WI38 (cell line): ENCODE results near the gene CSTPP1.

Experiments used
- H3K4me3 ChIP-seq: 2 replicates; pipeline ENCODE4 v1.5.1; 2011; ENCODE audit warnings: low read depth, mild to moderate bottlenecking, control low read depth, low read length
- TF ChIP-seq, protein P1 (sequence below): IDR thresholded peaks from 2 replicates; pipeline ENCODE4 v1.5.1; 2012; ENCODE audit warnings: low read depth, mild to moderate bottlenecking, control low read depth, low read length

Gene CSTPP1

DNA sequence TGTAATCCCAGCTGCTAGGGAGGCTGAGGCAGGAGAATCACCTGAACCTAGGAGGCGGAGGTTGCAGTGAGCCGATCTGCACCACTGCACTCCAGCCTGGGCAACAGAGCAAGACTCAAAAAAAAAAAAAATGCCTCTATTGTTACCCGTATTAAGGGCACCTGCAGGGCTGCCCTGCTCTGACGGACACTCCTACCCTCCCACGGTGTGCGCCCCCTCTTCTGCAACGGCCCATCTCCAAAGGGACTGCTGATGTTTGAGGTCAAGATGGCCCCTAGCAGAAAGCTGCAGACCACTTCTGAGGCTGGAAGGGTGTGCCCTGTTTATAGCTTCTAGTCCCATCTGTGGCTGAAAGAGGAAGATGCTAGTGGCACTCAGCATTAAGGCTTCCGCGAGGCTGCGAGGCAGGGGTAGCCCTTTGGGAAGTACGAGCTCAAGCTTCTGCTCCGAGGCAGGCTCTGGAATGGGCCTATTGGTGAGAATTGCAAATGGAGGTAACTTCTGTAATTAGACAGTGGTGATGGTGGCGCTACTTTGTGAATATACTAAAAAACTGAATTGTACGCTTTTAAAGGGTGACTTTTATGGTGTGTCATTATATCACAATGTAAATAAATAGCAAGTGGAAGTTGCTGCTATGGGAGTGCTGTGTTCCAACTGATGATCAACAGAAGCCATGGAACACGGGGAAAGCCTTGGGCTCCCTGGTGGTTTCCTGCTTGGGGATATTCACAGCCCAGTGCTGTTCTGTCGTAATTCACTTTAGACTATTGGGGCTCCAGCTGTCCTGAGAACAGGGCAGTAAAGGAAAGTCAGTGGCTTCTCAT is 215.8 kb downstream of the CSTPP1 start:
- TF ChIP-seq, protein P1, sequence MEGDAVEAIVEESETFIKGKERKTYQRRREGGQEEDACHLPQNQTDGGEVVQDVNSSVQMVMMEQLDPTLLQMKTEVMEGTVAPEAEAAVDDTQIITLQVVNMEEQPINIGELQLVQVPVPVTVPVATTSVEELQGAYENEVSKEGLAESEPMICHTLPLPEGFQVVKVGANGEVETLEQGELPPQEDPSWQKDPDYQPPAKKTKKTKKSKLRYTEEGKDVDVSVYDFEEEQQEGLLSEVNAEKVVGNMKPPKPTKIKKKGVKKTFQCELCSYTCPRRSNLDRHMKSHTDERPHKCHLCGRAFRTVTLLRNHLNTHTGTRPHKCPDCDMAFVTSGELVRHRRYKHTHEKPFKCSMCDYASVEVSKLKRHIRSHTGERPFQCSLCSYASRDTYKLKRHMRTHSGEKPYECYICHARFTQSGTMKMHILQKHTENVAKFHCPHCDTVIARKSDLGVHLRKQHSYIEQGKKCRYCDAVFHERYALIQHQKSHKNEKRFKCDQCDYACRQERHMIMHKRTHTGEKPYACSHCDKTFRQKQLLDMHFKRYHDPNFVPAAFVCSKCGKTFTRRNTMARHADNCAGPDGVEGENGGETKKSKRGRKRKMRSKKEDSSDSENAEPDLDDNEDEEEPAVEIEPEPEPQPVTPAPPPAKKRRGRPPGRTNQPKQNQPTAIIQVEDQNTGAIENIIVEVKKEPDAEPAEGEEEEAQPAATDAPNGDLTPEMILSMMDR: no peak
- H3K4me3 ChIP-seq: no peak overlapping the region

DNA sequence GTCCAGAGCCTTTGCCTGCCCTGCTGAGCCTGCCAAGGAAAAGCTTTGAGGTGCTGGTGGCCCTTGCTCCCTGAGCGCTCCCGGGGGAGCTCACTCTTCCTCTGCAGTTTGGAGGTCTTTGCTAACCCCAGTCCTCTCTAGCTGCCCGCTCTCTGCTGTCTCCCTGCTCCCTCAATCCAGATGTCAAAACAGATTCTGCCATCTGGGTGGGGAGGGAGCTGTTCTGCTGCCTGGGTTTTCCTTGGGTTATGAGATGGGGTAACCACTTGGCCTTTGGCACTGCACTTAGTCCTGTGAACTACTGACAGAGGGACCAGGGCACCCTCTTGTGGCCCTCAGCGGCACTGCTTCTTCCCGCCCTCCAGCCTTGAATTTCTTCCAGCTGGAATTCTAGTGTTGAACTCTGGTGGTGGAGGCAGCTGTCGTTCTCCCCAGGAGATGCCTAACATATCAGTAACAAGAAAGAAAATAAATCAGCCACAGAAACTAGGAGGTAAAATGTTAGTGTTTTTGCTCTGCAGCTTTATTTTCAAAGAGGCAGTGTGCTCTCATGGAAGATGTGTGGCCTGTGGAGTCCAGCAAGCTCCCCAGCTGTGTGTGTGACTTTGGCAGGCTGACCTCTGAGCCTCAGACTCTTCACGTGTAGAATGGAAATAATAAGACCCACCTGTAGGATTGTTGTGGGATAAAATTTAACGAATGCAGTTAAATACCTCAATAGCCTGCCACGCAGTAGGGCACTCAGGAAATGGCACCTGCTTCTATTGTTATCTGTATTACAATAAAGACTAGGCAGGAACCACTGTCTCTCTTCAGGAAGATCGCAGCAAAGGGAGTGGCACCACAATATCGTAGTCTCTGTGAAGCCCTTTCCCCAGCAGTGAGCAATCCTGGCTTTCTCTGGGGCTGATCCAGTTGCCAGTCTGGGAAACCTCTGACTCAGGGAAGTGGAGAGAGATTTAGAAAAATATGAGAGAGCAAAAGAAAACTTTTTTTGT is 216.7 kb downstream of the CSTPP1 start:
- TF ChIP-seq, protein P1: peak; percentile 99
- no peak overlapping the region for H3K4me3 ChIP-seq

DNA sequence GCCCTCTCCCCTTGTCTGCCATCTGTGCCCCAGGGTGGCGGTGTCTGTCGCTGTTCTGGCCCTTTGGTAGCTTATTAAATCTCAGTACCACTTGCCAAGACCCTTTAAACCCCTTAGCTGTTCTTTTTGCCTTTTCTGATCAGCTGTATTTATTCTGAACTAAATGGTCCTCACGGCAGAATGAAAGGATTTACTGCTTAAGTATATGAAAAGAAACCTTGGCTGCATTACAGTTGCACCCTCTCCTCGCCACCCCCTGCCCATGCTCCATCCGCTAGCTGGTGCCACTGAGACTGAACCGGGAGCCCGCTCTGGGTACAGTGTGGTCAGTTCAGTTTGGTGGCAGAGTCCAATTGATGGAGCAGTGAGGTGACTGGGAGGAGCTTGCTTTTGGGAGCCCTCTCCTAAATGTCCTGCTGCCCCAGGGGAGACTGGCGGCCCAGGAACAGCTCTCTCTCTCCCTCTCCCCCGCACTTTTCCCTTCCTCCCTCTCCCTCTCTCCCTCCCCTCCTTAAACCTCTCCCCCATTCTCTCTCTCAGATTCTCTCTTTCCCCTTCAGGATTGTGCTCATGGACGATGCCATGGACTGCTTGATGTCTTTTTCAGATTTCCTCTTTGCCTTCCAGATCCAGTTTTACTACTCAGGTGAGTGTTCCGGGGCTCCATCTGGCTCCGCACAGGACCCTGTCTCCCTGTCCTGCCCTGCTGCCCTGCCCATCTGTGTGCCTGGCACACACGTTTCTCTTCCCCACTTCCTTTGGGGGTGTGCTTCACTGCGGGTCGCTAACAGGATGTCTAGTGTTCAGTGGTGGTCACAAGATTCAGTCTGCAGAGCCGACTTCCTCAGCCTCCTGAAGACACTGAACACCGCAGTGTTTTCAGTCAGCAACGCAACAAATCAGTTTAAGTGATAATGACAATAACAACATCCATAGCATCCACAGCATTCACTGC is 218.3 kb downstream of the CSTPP1 start:
- H3K4me3 ChIP-seq: no peak overlapping the region
- TF ChIP-seq, protein P1: no peak

DNA sequence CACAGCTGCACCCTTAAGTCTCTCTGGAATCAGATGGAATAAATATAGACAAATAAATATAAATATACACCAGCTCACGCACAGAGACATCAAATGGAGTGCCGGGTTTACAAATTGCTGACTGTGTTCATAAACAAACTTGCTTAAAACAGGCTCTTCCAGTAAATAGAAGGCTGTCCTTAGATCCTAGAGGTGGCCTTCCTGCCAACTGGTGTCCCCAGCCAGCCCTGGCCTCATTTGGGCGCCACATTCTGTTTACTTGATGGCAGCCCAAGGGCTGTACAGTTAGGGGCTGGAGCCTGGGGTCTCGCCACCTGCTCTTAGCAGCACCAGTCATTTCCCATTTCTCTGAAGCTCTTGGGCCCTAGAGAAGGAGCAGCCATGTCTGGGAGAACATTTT is 219.3 kb downstream of the CSTPP1 start:
- TF ChIP-seq, protein P1: no peak
- no peak overlapping the region for H3K4me3 ChIP-seq

DNA sequence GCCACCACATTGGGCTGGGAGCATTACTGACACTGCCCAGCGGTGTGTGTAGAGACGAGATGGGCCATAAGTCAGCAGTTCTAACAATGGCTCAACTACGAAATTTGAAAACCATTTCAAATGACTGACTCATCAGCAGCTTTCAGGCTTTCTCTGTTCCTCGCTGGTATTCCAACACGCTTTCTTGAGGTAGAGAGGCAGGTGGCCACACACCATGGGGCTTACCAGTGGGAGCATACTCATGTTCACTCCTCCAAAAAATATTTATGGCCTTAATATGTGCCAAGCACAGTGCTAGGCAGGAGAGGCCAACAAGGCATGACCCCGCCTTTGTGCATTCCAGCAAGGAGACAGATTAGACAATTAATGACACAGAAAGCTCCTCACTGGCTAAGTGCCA is 219.8 kb downstream of the CSTPP1 start:
- TF ChIP-seq, protein P1: no peak

DNA sequence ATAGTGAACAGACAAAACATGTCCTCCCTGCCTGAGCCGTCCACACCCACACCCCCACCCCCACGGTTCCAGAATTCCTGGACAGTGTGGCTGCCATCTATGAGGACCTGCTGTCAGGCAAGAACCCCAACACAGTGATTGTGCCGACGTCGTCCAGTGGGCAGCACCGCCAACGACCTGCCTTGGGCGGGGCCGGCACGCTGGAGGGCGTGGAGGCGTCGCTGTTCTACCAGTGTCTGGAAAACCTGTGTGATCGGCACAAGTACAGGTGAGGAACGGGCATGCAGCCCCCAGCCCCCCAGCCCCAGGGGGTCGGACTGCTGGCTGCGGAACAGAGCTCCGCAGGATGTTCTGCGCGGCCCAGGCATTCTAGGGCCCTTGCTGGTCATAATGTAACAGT is 220.4 kb downstream of the CSTPP1 start:
- no peak overlapping the region for H3K4me3 ChIP-seq
- TF ChIP-seq, protein P1: no peak

More for the DNA sequence above, 219.8 kb downstream of the CSTPP1 start:
- no peak overlapping the region for H3K4me3 ChIP-seq
